GM12892 (cell line): Measurements from ENCODE around the gene IMP3.

Source experiments
- POLR2A ChIP-seq: IDR thresholded peaks from 2 replicates; pipeline ENCODE4 v1.6.1; 2011; ENCODE audit warnings: low read depth, low read length, control low read depth
- POLR2AphosphoS5 ChIP-seq: IDR thresholded peaks from 2 replicates; pipeline ENCODE4 v1.6.1; 2011; ENCODE audit warnings: low read depth, low read length, control low read depth
- TAF1 ChIP-seq: IDR thresholded peaks from 2 replicates; pipeline ENCODE4 v1.6.1; 2011; ENCODE audit warnings: low read depth, mild to moderate bottlenecking, control low read depth, low read length, borderline replicate concordance

DNA sequence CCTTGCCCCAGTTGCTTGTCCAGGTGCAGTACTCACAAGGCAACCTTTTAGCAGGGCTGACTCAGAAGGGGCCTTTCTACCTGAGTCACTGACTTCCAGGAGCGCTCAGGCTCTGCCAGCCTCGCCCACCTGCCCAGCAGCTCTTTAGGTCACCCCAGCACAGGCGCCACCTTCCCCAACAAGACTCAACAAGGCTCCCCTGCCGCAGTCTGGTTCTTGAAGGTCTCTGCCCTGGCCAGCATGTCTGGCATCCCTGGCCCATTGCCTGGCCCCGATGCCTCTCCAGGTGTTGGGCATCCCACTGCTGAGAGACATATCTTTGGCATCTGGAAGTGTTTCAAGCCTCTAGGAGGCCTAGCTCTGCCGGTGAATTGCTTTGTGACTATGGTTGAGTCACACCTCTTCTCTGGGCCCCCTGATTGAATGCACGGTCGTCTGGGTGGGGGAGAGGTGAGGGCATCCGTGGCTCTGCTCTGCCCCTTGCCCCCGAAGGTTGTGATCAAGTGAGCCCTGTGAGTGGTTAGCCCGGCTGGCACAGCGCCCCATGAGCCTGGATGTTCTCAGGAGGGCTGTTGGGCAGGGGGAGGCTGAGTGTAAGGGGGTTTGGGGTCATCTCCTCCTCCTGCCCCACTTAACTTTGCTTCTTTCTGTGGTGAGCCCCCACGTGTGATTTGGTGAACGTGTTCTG, 29.3 kb upstream of the IMP3 start:
- TF ChIP-seq POLR2AphosphoS5 (no peak), POLR2A (no peak), TAF1 (no peak)
